ENCODE results near the gene SSRP1. TPM values are rescaled to one million over a fixed set of nuclear protein-coding genes. Genes with fewer than 3 reads are reported as not detected.

SSRP1 gene
- polyA plus RNA-seq, 1 donor from 2014 or later = 84.7 TPM

- Histone ChIP-seq H4K20me1 (ENCODE audit: insufficient read depth) (no peaks in the 10 kb centered on the region), H3K4me2 (ENCODE audit: low read length) (no peak overlapping the region), H3K36me3 (ENCODE audit: insufficient read depth, low read length) (no peaks in the 10 kb centered on the region), H3F3A (ENCODE audit: insufficient read depth, low read length, poor library complexity, severe bottlenecking) (no peaks in the 10 kb centered on the region), H3K79me2 (replicated peaks; ENCODE audit: insufficient read depth, low read length) (no peaks in the 10 kb centered on the region), H3K27ac (ENCODE audit: low read length) (no peak overlapping the region), H3K4me3 (ENCODE audit: low read length) (no peak overlapping the region), H3K9me3 (ENCODE audit: low read length) (no peaks in the 10 kb centered on the region), H3K9ac (ENCODE audit: low read length) (peak overlapping the region; percentile 40), H2AFZ (ENCODE audit: low read depth, low read length) (peak overlapping the region; percentile 54), H3K27me3 (ENCODE audit: insufficient read depth, low read depth, low read length) (no peaks in the 10 kb centered on the region), H3K9me2 (ENCODE audit: insufficient read depth, low read length) (no peaks in the 10 kb centered on the region)
- TF ChIP-seq POLR2AphosphoS5 (IDR thresholded peaks at IDR 0.05) (no peak), EP300 (conservative IDR thresholded peaks at IDR 0.05; ENCODE audit: poor library complexity, severe bottlenecking) (no peak), RAD21 (conservative IDR thresholded peaks at IDR 0.05) (peak; percentile 80), REST (IDR thresholded peaks at IDR 0.05; ENCODE audit: borderline replicate concordance) (no peak), CTCF (IDR thresholded peaks at IDR 0.05; ENCODE audit: poor library complexity, severe bottlenecking) (peak; percentile 73), SMC3 (conservative IDR thresholded peaks at IDR 0.05; ENCODE audit: poor library complexity) (peak; percentile 72), TAF1 (IDR thresholded peaks at IDR 0.05; ENCODE audit: low read depth) (no peak), MXI1 (conservative IDR thresholded peaks at IDR 0.05; ENCODE audit: poor library complexity, severe bottlenecking) (peak; percentile 50)
Measured at GRCh38 chr11:57345555-57346211, 10.0 kb upstream of the SSRP1 start.

- no peaks in the 10 kb centered on the region for H3K9me3 ChIP-seq (ENCODE audit: low read length)
- peak overlapping the region; percentile 54 for H2AFZ ChIP-seq (ENCODE audit: low read depth, low read length)
- no peaks in the 10 kb centered on the region for H4K20me1 ChIP-seq (ENCODE audit: insufficient read depth)
- H3K27me3 ChIP-seq (ENCODE audit: insufficient read depth, low read depth, low read length) = no peaks in the 10 kb centered on the region
- H3K9ac ChIP-seq (ENCODE audit: low read length) = peak overlapping the region; percentile 40
- TF ChIP-seq CTCF (IDR thresholded peaks at IDR 0.05; ENCODE audit: poor library complexity, severe bottlenecking) = no peak
- TF ChIP-seq RAD21 (conservative IDR thresholded peaks at IDR 0.05) = no peak
- TF ChIP-seq EP300 (conservative IDR thresholded peaks at IDR 0.05; ENCODE audit: poor library complexity, severe bottlenecking) = no peak
- no peak for TF ChIP-seq EZH2 (IDR thresholded peaks at IDR 0.05; ENCODE audit: borderline replicate concordance, insufficient read depth, low read length, poor library complexity, severe bottlenecking)
- TF ChIP-seq REST (IDR thresholded peaks at IDR 0.05; ENCODE audit: borderline replicate concordance) = no peak
- TF ChIP-seq TAF1 (IDR thresholded peaks at IDR 0.05; ENCODE audit: low read depth) = no peak
- TF ChIP-seq SMC3 (conservative IDR thresholded peaks at IDR 0.05; ENCODE audit: poor library complexity) = no peak
- TF ChIP-seq POLR2AphosphoS5 (IDR thresholded peaks at IDR 0.05) = no peak
- TF ChIP-seq MXI1 (conservative IDR thresholded peaks at IDR 0.05; ENCODE audit: poor library complexity, severe bottlenecking) = no peak
- no peaks in the 10 kb centered on the region for H3K9me2 ChIP-seq (ENCODE audit: insufficient read depth, low read length)
- no peaks in the 10 kb centered on the region for H3F3A ChIP-seq (ENCODE audit: insufficient read depth, low read length, poor library complexity, severe bottlenecking)
- H3K27ac ChIP-seq (ENCODE audit: low read length) = no peak overlapping the region
- no peak overlapping the region for H3K4me3 ChIP-seq (ENCODE audit: low read length)
- no peak overlapping the region for H3K4me2 ChIP-seq (ENCODE audit: low read length)
- H3K79me2 ChIP-seq (replicated peaks; ENCODE audit: insufficient read depth, low read length) = no peaks in the 10 kb centered on the region
- H3K36me3 ChIP-seq (ENCODE audit: insufficient read depth, low read length) = no peaks in the 10 kb centered on the region
Measured at GRCh38 chr11:57344826-57345225, 9.1 kb upstream of the SSRP1 start.

Measured in neural cell (in vitro differentiated cells).